Fibroblast of the conjunctiva (primary cell): ENCODE results near the gene ARHGEF11.

Experiments used
- DNase-seq: peaks from one replicate; pipeline ENCODE4 v3.0.0-alpha.2; 2010; ENCODE audit warnings: low read depth

ARHGEF11 gene

GRCh38 chr1:156947818-156948525, 97.6 kb downstream of the ARHGEF11 start:
- no peak for DNase-seq

DNA sequence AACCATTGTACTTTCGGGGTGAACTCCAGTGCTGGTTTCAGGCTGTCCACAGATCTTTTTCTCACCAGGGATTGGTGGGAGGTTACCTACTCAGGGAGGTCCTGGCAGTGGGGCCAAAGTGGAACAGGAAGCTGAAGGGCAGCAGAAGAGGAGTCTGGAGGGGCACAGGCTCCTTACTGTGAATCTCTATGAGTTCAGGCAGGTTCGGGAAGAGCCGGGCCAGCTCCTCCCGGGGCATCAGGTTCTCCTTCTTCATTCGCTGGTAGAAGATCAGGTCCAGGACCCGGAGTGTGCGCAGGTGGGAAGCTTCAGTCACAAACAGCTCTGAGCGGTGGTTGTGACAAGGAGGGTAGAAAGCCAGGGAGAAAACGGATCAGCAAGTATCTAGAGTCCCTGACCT, 98.4 kb downstream of the ARHGEF11 start:
- DNase-seq: no peak

GRCh38 chr1:156945881-156946661, 99.5 kb downstream of the ARHGEF11 start:
- no peak for DNase-seq

GRCh38 chr1:156944848-156945247, 100.7 kb downstream of the ARHGEF11 start:
- no peak for DNase-seq

- no peak for DNase-seq
Observed at GRCh38 chr1:156944268-156944667, 101.3 kb downstream of the ARHGEF11 start.

DNA sequence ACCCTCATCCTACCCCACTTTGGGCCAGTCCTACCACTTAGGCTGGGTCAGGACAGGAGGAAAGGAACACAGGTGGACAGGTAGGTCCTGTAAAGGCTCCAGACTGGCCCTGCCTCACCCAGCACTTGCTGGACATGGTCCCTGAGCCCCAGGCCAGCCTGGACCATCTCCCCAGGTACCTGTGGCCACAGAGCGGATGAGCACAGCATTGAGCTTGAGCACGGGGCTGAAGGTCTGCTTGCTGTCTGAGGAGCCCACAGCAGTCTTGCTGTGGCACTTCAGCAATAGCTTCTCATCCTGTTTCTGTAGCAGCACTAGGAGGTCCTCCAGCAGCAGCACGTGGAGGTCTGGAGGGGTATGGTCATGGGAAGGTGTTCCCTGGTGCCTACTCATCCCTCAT, 101.8 kb downstream of the ARHGEF11 start:
- DNase-seq: no peak

DNA sequence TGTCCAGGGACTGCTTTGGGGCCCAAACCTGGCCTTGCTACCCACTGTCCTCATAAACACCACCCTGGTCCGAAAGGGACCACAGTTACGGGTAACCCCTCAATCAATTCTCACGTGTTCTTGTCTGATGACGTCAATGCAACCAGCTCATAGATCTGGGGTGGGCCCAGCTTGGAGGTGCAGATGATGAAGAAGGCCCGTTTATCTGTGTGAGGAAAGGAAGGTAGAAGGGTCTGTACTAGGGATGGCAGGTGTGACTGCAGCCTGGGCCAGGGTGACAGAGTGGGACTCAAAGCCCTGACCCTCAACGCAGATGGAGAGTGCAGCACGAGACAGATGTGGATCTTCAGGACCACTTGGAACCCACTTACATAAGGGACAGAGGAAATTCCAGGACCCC, 103.0 kb downstream of the ARHGEF11 start:
- DNase-seq: no peak

- DNase-seq: no peak
Observed at GRCh38 chr1:156942176-156942575, 103.4 kb downstream of the ARHGEF11 start.

GRCh38 chr1:156941675-156942074, 103.9 kb downstream of the ARHGEF11 start:
- DNase-seq: no peak

DNA sequence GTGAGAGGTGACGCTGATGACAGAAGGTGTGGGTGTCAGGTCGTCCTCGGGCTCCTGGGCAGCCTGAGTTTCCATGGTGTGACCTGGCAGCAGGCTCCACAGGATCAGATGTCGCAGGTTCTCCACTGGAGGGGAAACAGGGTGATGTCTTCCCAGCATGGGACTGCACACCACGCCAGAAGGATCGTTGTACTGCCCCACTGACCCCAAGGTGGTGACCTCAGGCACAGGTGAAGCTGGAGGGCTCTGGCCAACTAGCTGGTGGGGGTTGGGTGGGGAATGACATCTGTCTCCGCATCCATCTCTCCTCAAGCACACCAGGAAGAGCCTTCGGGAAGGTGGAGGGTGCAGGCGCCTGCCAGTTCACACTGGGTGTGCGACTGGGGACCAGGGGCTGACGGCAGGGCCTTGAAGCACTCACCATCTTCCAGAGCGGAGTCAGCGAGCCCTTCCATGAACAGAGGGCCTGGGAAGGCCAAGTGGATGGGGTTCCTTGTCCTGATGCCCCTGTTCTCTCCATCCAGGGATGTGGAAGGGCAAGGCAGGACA, 105.7 kb downstream of the ARHGEF11 start:
- DNase-seq: no peak

- DNase-seq: no peak
Observed at GRCh38 chr1:156938813-156939212, 106.7 kb downstream of the ARHGEF11 start.

DNA sequence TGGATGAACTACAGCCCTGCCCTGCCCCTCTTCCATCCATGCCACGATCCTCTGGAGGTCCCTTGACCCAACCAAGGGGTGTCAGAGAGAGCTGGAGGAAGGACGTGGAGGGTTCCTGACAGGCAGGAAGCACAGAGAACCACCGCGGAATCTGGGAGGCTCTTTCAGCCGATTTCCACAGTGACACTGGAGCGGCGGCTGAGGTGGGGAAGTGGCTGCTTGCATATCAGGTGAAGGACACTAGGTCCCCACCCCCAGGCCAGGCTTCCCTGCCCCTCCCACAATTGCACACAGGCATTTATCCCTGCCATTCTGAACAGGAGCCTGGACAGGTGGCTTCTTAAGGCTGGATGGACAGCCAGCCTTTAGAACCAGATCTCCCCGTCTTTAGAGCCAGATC, 107.7 kb downstream of the ARHGEF11 start:
- no peak for DNase-seq

DNA sequence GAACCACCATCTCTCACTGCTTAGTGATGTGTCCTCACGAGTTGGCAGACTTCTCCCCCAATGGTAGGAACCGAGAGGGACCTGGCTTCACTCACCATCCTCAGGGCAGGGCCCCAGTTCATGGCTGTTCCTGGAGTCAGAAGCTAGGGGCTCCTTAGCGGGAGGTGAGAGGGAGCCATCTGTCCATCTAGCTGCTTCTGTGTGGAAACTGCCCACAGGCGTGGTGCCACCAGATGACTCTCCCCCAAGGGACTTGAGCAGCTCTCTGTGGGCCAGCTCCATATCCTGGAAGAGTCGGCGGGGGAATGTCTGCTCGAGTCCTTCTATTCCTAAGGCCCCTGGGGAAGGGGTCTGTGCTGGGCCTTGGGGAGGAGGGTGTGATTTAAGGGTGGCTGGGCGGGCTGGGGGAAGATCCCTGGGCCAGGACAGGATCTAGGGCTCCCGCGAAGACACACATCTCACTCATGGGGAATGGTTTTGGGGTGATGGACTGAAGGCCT, 108.8 kb downstream of the ARHGEF11 start:
- no peak for DNase-seq

- DNase-seq: no peak
Observed at GRCh38 chr1:156936191-156936590, 109.4 kb downstream of the ARHGEF11 start.

GRCh38 chr1:156935505-156936128, 109.9 kb downstream of the ARHGEF11 start:
- no peak for DNase-seq

GRCh38 chr1:156933136-156933535, 112.4 kb downstream of the ARHGEF11 start:
- no peak for DNase-seq

DNA sequence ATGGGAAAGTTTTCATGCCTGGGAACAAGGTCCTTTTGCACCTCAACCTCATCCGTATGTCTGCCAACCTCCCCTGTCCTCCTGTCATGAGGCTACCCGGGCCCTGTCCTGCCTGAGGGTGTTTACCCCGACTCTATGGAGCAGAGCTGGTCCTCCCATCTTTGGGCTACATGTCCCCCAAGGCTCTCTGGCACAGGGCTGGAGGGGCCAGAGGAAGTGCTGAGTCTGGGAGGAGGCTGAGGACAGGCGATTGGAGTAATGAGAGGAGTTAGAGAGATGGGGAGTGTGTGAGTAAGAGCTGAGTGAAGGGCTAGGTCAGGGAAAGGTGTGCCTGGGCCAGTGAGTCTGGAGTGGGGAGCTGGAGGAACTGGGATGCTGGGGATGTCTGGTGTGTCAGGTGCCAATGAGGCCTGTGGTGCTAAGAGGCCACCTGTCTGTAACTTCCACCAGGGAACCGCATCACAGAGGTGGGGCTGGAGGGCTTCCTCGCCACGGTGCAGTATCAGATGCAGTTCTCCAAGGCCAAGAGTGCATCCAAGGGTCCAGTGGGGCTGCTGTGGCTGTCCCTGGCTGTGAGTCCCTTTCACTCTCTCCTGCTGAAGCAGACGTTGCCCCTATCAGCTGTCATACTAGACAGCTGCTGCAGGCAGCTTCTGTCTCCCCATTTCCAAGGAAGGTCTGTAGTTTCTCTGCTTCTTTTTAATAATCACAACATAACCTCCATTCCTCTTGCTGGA, 113.4 kb downstream of the ARHGEF11 start:
- DNase-seq: no peak

DNA sequence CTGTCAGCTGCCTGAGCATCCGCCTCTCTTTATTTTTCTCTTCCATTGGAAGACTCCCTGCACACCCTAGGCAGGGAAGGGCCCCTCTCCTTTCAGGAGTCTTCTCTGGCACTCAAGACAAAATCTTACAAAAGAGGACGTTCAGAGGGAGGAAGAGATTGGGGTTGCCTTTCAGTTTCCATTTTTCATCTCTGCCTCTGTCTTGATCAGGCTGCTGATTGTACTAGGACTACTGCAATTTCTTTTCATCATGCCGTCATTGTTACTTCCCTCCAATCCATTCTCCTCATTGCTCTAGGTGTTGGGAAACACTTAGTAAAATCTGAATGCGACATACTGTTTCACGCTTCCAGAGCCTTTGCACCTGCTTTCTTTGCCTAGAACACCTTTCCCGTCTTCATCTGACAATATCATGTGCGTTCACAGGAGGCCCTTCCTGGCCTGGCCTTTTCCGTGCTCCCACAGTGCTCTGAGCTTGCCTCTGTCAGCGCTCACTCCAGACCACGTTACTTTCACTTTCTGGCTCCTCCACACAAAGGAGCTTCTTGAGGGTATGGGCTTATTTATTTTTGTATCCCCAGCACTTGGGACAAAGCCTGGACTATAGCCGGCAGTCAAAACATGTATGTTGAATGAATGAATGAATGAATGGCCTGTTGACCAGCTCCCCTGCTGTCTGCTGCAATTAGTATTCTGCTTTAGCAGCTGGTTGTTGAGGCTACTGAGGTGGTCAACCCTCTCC, 114.2 kb downstream of the ARHGEF11 start:
- DNase-seq: no peak

DNA sequence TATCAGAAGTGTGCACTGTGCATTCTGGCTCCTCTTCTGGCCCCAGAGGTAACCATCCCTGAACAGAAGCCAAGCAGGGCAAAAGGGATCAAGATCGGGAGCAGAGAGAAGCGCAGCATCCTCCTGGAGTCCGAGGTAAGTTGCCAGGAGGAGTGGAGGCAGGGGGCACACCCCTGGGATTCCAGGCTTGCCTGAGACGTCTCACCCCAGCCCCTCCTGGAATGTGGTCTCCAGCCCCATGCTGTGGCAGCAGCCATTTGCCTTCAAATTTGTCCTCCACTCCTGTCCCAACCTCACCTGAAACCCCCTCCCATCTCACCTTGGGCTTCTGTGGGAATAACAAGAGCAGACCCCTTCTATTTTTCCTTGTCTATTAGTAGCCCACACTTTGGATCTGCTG, 115.1 kb downstream of the ARHGEF11 start:
- DNase-seq: no peak

DNA sequence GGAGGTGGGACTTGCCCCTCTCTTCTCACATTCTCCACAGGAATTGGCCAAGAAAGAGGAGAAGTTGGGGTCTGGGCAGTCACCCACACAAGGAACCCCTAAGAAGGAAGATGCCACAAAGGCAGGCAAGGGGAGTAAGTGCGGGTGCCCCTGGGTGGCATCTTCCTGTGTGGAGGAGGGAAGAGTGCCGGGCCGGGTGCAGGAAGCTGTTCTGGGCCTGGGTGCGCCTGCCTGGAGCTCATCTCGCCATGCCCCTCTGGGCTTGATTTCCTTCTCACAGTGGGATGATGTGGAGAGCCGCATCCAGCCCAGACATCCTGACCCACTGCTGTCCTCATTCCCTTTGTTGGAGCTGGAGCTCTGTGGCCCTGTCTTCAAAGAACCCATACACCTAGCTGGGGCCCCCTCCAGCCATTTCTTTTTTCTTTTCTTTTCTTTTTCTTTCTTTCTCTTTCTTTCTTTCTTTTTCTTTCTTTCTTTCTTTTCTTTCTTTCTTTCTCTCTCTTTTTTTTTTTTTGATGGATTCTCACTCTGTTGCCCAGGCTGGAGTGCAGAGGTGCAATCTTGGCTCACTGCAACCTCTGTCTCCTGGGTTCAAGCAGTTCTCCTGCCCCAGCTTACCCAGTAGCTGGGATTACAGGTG, 115.8 kb downstream of the ARHGEF11 start:
- no peak for DNase-seq
